ENCODE data around the gene GPC6.
"Not testable (repeated sequence)": the region's sequence is repeated elsewhere in the genome, so short reads cannot be mapped to it uniquely, and the experiment has no call there.

GPC6 gene

DNA sequence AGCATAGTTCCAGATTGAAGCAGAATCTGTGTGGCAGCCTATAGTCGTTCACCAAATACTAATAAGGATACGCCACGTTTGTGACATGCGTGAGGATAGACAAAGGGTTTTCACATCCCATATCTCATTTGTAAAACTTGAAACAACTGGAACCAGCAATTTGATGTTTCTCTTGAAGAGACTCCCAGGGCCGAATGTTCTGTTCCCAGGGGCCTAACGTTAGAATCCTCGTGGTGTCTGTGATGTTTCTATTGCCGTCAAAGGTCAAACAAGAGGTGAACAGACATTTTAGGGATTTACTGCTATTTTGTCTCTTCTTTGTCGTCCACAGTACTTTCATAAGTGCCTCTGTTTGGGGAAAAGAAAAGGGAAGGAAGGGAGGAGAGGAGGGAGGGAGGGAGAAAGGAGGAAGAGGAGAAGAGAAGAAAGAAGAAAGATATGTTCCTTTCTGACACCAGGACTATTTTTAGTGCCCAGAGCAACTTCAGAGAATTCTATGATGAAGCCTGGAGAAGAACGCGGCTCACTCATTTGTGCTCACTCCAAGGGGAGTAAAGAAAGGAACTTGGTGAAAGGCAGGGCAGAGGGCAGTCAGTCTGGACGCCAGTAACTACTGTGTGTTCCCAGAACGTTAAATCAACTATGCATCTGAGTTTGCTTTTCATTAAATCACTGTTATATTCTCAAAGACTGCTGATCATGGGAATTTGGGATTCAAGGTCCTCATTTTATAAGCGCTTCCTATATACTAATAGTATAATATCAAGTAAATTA lies 1098.3 kb downstream of the GPC6 start:
- no peak for DNase-seq (ENCODE audit: low spot score)

DNA sequence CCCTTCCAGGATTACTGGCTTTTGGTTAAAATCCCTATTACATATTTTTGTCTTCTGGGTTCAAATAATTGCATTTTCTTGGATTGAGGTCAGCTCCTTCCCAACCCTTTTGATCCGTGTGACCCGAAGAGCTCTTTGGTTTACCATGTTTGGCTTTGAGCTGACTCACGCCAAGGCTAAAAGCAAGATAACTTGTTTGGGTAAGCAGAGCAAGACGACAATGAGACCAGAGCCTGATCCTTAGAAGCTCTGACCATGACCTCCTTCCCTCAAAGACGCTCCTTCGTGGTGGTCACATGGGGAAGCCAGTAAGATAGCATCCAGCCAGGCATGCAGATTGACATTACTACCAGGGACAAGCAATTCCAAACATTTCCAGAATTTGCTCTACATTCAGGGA lies 1099.0 kb downstream of the GPC6 start:
- DNase-seq (ENCODE audit: low spot score), result no peak

DNA sequence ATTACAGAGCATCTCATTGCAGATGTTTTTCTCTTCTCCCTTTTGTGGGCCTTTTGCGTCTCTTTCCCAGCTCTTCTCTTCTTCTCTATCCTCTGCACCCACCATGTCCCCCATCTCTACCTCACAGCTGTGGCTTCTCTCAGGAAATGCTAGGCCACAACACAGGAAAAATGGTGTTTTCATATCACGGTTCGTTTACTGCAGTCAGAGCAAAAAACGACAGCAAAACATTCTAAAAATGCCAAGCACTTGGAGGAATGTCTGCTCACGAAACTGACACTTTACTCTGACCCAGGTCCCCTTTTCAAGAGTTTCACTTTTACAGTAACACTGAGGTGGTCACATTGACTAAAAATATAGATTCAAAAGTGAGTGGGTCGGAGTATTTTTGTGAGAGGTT lies 1100.7 kb downstream of the GPC6 start:
- no peak for DNase-seq (ENCODE audit: low spot score)

DNA sequence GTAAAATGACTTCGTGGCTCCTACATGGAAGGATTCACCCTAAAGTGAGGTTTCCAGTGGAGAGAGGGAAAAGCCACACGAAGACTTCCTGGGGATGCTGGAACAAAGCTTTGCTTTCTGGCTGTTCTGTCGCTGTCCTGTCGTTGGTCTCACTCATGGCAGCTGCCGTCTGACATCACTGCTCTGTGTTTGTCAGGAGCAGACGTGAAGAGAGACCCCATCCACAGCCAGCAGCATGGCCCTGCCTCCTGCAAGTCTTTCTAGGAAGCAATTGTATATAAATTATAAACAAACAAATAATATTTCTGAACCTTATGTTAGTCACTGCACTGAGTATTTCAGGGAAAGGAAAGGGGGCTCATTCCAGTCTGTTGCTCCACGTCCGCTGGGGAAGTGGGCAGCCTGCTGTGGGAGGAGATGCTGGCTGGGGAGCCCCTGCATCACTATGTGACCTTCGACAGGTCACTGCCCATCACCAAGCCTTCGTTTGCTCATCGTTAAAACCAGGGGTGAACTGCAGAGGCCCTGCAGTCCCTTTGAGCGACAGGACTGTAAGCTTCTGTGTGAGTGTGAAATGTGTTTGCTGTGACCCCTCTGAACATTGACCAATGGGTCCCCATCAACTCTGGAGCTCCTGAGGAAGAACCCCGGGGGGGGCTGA lies 1101.9 kb downstream of the GPC6 start:
- DNase-seq (ENCODE audit: low spot score), result no peak

DNA sequence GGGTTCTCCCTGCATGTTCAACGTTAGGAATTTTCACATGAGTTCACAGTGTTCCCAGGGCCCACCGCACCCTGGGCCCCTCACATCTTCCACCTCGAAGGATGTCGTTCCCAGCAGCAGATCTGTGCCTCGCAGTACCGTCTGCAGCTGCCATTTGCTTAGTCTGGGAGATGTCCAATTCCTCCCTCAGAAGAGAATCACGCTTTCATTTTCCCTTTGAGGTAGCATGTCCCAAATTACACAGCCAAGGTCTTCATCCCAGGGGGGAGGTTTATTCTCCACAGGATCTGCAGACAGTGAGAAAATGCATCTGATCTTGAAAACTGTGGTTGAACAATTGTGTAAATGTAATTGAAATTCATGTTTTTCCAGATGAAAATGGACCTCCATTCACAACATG lies 1102.7 kb downstream of the GPC6 start:
- DNase-seq (ENCODE audit: low spot score), result no peak

DNA sequence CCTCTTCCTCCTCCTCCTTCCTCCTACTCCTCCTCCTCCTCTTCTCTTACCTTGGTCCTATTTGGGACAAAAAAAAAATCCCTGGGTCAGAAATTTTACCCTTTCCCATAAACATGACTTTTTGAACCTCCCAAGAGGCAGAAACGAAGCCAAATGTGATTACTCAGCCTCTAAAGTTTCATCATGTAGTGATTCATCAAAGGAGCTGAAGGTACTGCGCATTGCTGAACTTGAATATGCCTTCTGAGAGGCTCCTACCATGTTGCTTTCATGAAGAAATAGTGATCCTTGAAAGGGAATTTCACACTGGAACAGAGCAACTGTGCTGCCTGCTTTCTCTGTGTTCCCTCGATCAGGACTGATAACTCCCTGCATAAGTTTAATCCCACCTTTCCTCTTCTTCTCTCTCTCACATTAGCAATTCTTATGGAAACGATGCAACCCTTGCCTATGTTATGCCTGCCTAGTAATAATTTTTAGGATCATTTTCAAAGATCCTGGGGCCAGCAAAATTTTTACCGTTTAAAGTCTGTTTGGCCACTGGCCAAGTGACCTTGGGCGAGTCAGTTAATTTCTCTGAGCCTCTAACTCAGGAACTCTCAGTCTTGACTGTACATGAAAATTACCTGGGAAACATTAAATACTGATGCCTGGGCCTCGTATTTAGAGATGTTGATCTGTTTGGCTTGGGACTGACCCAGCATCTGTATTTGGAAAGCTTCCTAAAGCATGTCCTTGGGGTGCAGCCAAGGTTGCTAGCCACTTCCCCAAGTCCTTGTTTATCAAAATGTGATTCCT lies 1103.3 kb downstream of the GPC6 start:
- no peak for DNase-seq (ENCODE audit: low spot score)

DNA sequence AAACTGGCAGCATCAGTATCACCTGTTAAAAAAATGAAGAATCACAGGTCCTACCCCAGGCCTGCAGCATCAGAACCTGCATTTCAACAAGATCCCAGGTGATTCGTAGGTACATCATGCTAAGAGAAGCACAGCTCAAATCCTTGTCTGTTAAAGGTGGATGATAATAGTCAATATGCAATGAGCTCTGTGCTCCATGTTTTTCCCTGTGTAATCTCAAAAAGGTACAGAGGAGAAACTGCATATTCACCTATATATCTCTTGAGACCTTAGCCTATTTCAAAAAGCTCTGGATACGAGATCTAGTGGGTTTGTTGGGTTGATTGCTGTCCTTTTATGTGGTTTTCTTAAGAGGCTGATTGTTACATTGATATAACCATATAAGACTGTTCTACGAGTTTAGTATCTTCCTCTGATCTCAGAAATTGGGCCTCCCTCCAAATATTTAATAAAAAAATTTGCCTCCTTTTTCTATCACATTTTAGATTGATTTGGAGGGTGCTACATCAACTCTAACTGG lies 1104.0 kb downstream of the GPC6 start:
- DNase-seq (ENCODE audit: low spot score), result no peak

DNA sequence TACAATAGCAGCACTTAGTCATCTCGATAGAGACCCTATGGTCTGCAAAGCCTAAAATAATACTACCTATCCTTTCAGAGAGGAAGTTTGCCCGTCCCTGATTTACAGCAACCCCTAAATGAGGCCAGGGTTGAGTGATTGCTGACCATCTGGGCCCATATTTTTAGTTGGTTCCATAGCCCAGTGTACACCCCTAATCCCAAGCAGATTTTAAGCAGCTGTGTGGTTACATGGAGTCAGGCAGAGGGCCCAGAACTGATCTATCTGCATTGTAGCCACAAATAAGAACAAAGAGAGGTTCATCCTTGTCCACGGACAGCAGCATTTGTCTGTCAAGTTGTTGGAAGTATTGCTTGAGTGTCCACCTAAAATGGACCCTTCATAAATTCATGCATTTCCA lies 1104.7 kb downstream of the GPC6 start:
- DNase-seq (ENCODE audit: low spot score), result no peak

DNA sequence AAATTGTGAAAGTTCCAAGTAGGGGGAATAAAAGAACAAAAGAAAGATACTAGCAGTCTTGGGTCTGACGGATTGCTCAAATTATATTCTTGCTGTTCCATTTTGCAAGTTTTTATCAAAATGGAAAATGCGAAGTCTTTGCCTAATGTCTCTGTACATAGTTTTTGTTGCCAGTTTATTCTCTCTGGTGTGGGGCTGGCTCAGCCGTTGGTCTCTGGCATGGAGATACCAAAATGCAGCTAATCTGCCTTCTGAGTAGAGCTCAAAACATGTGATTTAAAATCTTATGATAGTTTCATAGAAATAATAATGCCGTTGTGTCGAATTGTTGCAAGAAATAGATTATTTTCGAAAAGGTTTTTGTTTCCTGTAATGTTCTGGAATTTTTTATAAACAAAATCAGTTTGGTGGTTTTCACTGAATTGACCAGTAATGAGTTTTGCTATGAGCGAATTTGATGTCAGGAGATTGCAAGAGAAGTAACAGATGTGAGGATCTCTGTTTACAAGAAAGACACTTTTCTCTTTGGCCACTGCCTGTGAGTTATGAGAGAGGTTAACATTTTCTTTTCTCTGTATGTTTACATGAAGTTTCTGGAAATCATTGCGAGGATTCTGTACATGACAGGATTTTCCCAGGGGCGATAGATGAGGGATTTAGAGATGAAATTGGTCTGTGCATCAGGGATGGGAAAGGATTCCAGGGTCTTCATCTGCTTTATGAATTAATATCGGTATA lies 1105.9 kb downstream of the GPC6 start:
- no peak for DNase-seq (ENCODE audit: low spot score)

DNA sequence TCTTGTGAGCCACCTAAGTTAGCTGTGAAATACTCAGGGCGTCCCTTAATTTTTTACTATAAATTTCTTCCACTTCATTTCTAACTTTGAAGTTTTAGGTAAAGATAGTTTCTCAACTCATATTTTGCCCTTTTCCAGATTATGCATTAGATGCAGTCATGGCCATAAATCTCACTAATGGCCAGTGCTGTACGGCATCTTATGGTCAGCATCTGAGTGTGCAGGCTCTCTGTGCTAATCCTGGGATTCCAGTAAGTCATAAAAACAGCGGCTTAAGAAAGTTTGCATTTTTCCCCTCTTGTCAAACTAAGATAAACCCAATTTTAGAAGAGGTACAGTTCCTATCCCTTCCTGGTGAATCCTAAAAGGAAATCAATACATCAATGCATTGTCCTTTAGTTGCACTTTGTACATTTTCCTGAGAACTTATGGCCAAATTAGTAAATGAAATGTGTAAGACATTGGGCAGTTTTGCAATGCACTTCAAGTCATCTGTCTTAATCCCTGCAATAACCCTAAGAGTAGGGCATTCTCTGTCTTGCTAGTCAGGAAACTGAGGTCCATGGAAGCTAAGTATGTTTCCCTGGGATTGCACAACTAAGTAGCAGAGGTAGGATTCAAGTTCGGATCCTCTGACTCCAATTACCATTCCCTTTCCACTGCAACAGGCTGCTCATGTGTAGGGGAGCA lies 1106.7 kb downstream of the GPC6 start:
- DNase-seq (ENCODE audit: low spot score), result no peak

DNA sequence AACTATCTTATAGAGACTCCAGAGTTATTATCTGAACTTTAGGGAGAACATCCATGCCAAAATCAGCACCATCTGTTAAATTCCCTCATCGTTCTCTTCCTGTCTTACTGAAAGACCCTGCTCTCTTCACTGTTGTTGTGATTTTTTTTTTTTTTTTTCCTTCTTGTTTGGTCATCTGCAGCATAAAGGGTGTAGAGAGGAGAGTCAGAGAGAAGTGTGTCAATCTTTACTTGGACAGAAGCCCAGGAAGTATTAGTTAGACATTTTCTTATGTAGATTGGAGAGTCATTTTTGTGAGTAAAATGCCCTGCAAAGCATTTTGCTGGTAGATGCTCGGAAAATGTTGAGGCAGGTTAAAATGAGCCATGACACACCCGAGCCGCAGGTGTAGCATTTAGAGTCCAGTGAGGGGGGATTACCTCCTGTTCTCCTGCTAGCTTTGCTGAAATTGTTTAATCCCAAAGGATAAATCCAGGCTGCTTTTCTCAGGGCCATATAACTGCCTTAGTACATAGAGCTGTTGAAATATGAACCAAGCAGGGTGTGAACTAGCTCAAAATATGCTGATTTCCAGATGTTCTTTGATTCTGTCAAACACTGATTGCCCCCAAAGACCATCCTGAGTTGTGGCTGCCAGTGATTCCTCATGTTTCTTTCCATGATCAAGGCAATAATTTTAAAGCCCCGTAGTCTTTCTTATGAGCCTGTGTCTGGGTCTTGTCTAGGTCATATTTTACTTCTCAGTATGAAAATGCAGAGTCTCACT lies 1109.3 kb downstream of the GPC6 start:
- no peak for DNase-seq (ENCODE audit: low spot score)

DNA sequence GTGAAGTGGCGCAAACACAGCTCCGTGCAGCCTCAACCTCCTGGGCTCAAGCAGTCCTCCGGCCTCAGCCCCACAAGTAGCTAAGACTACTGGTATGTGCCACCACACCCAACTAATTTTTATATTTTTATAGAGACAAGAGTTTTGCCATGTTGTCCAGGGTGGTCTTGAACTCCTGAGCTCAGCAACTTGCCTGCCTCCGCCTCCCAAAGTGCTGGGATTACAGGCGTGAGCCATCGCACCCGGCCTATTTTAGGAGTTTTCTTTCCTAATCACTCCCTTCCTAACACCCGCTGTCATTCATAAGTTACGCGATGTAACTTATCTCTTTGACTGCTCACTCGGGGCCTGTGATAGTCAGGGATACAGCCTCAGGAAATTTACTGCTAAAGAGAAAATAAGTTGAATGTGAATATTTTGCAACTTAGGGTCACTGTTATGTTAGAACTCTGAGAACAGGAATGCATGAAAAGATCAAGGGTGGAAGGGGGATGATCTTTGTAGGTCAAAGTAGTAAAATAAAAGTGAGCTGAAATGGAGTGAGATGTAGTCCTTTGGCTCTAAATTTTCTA lies 1112.6 kb downstream of the GPC6 start:
- no peak for DNase-seq (ENCODE audit: low spot score)

DNA sequence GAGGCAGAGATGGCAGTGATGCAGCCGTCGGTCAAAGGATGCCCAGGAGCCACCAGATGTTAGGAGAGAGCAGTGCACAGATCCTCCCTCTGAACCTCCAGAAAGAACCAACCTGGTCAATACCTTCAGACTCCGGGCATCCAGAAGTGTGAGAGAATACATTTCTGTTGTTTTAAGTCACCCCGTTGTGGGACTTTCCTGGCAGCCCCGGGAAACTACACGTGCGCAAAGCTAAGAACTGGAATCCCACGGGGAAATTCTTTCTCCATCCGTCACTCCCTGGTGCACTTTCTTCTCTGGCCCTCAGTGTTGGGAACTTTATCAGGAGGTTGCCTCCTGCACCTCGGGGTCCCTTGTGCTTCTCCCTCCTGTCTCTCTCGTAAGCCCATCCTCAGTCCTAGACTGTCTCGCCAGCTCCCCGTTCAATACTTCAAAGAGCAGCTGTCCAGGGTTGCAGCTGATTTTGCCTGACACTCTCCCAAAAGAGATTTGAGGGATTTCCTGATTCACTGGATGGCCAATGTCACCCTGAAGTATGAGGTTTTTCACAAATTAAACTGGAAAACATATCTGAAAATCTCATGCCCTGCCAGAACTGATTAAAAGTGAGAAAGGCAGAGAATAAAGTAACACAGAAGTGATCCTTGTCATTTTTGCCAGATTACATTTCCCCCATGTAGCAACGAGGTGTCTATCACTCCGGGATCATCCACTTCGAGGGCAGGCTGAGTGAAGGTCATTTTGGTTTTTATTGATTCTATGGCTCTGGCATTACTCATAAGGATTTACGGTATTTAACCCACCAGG lies 1116.0 kb downstream of the GPC6 start:
- no peak for DNase-seq (ENCODE audit: low spot score)

DNA sequence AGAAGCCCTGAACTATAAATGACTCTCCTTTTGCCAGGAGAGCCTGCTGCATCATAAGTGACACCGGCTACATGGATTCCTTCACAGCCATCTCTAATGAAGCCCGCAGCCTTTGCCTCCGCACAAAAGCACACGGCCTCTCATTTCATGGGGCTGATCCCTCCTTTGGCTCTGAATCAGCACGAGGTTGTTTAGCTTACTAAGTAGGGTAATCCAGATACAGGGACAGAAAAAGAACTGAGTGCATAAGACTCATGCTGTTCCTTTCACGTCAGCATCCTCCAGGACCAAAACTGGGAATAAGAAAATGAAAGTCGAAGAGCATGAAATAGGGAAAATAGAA lies 1116.6 kb downstream of the GPC6 start:
- no peak for DNase-seq (ENCODE audit: low spot score)

DNA sequence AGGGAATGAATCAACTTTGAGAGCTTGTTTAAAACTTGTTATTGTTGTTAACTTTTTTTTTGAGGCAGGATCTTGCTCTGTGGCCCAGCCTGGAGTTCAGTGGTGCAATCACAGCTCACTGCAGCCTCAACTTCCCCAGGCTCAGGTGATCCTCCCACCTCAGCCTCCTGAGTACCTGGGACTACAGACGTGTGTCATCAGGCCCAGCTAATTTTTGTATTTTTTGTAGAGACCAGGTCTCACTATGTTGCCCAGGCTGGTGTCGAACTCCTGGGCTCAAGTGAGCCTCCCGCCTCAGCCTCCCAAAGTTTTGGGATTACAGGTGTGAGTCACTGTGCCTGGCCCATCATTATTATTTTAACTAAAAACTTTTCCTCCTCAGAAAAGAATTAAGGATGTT lies 1117.1 kb downstream of the GPC6 start:
- DNase-seq (ENCODE audit: low spot score), result not testable (repeated sequence)

DNA sequence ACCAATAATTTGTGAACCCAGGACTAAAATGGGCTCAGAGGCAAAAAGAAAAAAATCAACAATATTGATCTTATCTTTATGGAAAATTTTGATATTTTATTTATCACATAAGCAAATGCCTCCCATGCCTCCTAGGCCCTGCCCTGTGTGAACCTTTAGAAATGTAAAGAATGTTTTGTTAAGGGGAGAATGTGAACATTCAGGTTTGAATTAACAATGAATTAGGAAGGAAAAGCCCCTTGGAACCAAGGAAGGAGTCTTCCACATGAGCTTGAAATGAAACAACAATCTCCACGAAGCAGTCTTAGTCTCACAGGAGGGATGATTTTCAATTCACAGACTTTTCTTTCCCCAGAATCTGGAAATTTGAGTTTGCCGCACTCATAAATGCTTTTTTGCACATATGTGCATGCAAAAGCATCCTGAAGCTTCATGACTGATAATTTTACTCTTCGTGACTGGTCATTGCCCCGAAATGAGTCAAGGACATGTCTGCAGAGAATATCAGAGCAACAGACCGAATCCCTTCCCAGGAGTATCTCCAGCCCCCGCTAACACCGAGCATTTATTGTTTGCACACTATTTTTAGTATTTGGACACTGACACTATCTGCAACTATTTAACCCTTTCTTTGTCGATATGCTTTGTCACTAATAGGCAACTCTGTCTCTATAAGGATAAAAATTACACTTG lies 1117.7 kb downstream of the GPC6 start:
- no peak for DNase-seq (ENCODE audit: low spot score)

DNA sequence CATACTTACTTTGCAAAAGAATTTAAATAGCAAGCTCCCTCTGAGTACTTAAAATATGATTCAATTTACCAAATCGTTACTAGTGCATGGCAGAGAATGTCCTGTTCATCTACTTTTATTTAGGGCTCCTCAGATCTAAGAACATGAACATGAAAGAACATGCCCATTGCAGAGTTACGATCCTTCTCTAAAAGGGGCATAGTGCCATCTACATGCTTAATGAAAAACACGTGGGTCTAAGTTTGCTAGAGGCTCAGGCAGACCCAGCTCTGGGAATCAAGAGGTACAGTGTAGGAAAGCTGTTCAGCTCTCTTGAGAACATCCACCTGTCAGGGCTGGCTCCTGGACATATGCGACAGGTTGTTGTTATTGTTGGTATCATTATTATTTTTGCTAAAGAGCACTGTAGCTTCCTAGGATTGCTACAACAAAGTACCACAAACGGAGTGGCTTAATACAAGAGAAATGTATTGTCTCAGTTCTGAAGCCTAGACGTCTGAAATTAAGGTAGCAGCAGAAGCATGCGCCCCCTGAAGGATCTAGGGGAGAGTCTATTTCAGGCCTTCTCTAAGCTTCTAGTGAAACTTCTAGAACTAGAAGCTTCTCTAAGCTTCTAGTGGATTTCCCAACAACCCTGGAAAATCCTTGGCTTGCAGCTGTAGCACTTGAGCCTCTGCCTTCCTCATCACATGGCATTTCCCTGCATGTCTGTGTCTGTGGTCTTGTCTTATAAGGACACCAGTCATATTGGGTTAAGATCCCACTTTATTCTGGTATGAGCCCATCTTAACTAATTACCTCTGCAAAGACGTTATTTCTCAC lies 1119.0 kb downstream of the GPC6 start:
- peak; percentile 22 for DNase-seq (ENCODE audit: low spot score)
